ENCODE results near the gene ATP2B2.

ATP2B2 gene

GRCh38 chr3:10338591-10339353 is 166.6 kb downstream of the ATP2B2 start:
- DNase-seq (ENCODE audit: low spot score), result no peak

GRCh38 chr3:10338164-10338470 is 167.3 kb downstream of the ATP2B2 start:
- no peak overlapping the region for H2BK15ac ChIP-seq (ENCODE audit: low read length)
- no peaks in the 10 kb centered on the region for H3K36me3 ChIP-seq (replicated peaks in 1 of 2; ENCODE audit: control insufficient read depth in 2 of 2, insufficient read depth in 2 of 2, low read length in 2 of 2)
- H3K4ac ChIP-seq (ENCODE audit: low read length), result peak overlapping the region; percentile 67
- no peaks in the 10 kb centered on the region for H3K79me1 ChIP-seq (ENCODE audit: low read depth, low read length)
- peak overlapping the region; percentile 92 for H2AK5ac ChIP-seq (ENCODE audit: low read depth, low read length)
- H3K23ac ChIP-seq (ENCODE audit: low read depth, low read length, poor library complexity), result peak overlapping the region; percentile 71
- no peak overlapping the region for H3K27ac ChIP-seq (replicated peaks; ENCODE audit: low read length)
- H3K18ac ChIP-seq (ENCODE audit: low read length), result no peak overlapping the region
- peak overlapping the region; percentile 30 for H2BK120ac ChIP-seq (ENCODE audit: low read depth, low read length)
- no peak overlapping the region for H3K9ac ChIP-seq (ENCODE audit: low read depth, low read length, poor library complexity)
- no peak overlapping the region for H2BK5ac ChIP-seq (ENCODE audit: low read length)
- H4K91ac ChIP-seq (ENCODE audit: low read depth, low read length, poor library complexity), result no peak overlapping the region
- H3K14ac ChIP-seq (ENCODE audit: low read length), result peak overlapping the region; percentile 56
- H3K4me1 ChIP-seq (ENCODE audit: control insufficient read depth in 2 of 2, insufficient read depth in 1 of 2, low read depth in 1 of 2, low read length in 2 of 2), result peaks cover 4 to 6% of the 10 kb centered on the region in 2 donors
- no peak overlapping the region for H2BK12ac ChIP-seq (ENCODE audit: low read length)
- H3K9me3 ChIP-seq (replicated peaks in 1 of 2; ENCODE audit: control insufficient read depth in 2 of 2, insufficient read depth in 1 of 2, low read depth in 1 of 2, low read length in 2 of 2), result no peaks in the 10 kb centered on the region
- no CpG with 5 or more reads among the region's 16 CpGs for WGBS, 2 donors (ENCODE audit: extremely low coverage in 2 of 2, insufficient read length in 2 of 2, insufficient replicate concordance in 1 of 2)
- H3K4me2 ChIP-seq (ENCODE audit: insufficient read depth, low read length, poor library complexity, severe bottlenecking), result no peak overlapping the region
- no peak overlapping the region for H3K4me3 ChIP-seq (ENCODE audit: low read length in 2 of 2)
- peaks cover 0 to 33% (median 0%) of the 10 kb centered on the region in 3 experiments for H3K27me3 ChIP-seq (ENCODE audit: control insufficient read depth in 3 of 3, insufficient read depth in 3 of 3, low read depth in 1 of 3, low read length in 3 of 3)
- H2AFZ ChIP-seq (ENCODE audit: low read length), result no peak overlapping the region
- peak overlapping the region; percentile 43 for H4K8ac ChIP-seq (ENCODE audit: low read depth, low read length)
- no peak for DNase-seq (ENCODE audit: low spot score)

More at GRCh38 chr3:10338591-10339353, 166.6 kb downstream of the ATP2B2 start:
- H3K27me3 ChIP-seq (ENCODE audit: control insufficient read depth in 3 of 3, insufficient read depth in 3 of 3, low read depth in 1 of 3, low read length in 3 of 3), result peaks cover 0 to 27% (median 0%) of the 10 kb centered on the region in 3 experiments
- no peak overlapping the region for H3K4ac ChIP-seq (ENCODE audit: low read length)
- WGBS, 2 donors (ENCODE audit: extremely low coverage in 2 of 2, insufficient read length in 2 of 2, insufficient replicate concordance in 1 of 2), result no CpG with 5 or more reads among the region's 12 CpGs
- H3K9me3 ChIP-seq (replicated peaks in 1 of 2; ENCODE audit: control insufficient read depth in 2 of 2, insufficient read depth in 1 of 2, low read depth in 1 of 2, low read length in 2 of 2), result no peaks in the 10 kb centered on the region
- no peak overlapping the region for H3K9ac ChIP-seq (ENCODE audit: low read depth, low read length, poor library complexity)
- H2AFZ ChIP-seq (ENCODE audit: low read length), result peak overlapping the region; percentile 56
- H3K27ac ChIP-seq (replicated peaks; ENCODE audit: low read length), result no peak overlapping the region
- no peaks in the 10 kb centered on the region for H3K36me3 ChIP-seq (replicated peaks in 1 of 2; ENCODE audit: control insufficient read depth in 2 of 2, insufficient read depth in 2 of 2, low read length in 2 of 2)
- H3K14ac ChIP-seq (ENCODE audit: low read length), result peak overlapping the region; percentile 65
- H3K79me1 ChIP-seq (ENCODE audit: low read depth, low read length), result no peaks in the 10 kb centered on the region
- H2BK12ac ChIP-seq (ENCODE audit: low read length), result no peak overlapping the region
- peaks cover 4 to 6% of the 10 kb centered on the region in 2 donors for H3K4me1 ChIP-seq (ENCODE audit: control insufficient read depth in 2 of 2, insufficient read depth in 1 of 2, low read depth in 1 of 2, low read length in 2 of 2)
- no peak overlapping the region for H3K4me2 ChIP-seq (ENCODE audit: insufficient read depth, low read length, poor library complexity, severe bottlenecking)
- peak overlapping the region; percentile 53 for H3K23ac ChIP-seq (ENCODE audit: low read depth, low read length, poor library complexity)
- no peak overlapping the region for H3K4me3 ChIP-seq (ENCODE audit: low read length in 2 of 2)
- H2BK120ac ChIP-seq (ENCODE audit: low read depth, low read length), result no peak overlapping the region
- no peak overlapping the region for H2AK5ac ChIP-seq (ENCODE audit: low read depth, low read length)
- peak overlapping the region; percentile 9 for H4K8ac ChIP-seq (ENCODE audit: low read depth, low read length)
- H2BK15ac ChIP-seq (ENCODE audit: low read length), result no peak overlapping the region
- H2BK5ac ChIP-seq (ENCODE audit: low read length), result peak overlapping the region; percentile 36
- no peak overlapping the region for H4K91ac ChIP-seq (ENCODE audit: low read depth, low read length, poor library complexity)
- peak overlapping the region; percentile 36 for H3K18ac ChIP-seq (ENCODE audit: low read length)

- Histone ChIP-seq H3K79me1 (ENCODE audit: low read depth, low read length) (no peaks in the 10 kb centered on the region), H3K9ac (ENCODE audit: low read depth, low read length, poor library complexity) (peak overlapping the region; percentile 40), H3K23ac (ENCODE audit: low read depth, low read length, poor library complexity) (peak overlapping the region; percentile 71), H3K4me1 (ENCODE audit: control insufficient read depth in 2 of 2, insufficient read depth in 1 of 2, low read depth in 1 of 2, low read length in 2 of 2) (peaks cover 4 to 6% of the 10 kb centered on the region in 2 donors), H4K91ac (ENCODE audit: low read depth, low read length, poor library complexity) (no peak overlapping the region), H3K18ac (ENCODE audit: low read length) (peak overlapping the region; percentile 63), H4K8ac (ENCODE audit: low read depth, low read length) (peak overlapping the region; percentile 43), H3K4ac (ENCODE audit: low read length) (peak overlapping the region; percentile 67), H3K4me2 (ENCODE audit: insufficient read depth, low read length, poor library complexity, severe bottlenecking) (no peak overlapping the region), H3K14ac (ENCODE audit: low read length) (peak overlapping the region; percentile 17), H3K9me3 (replicated peaks in 1 of 2; ENCODE audit: control insufficient read depth in 2 of 2, insufficient read depth in 1 of 2, low read depth in 1 of 2, low read length in 2 of 2) (no peaks in the 10 kb centered on the region), H3K36me3 (replicated peaks in 1 of 2; ENCODE audit: control insufficient read depth in 2 of 2, insufficient read depth in 2 of 2, low read length in 2 of 2) (no peaks in the 10 kb centered on the region), H2BK15ac (ENCODE audit: low read length) (no peak overlapping the region), H2AFZ (ENCODE audit: low read length) (no peak overlapping the region), H2BK5ac (ENCODE audit: low read length) (peak overlapping the region; percentile 68), H3K4me3 (ENCODE audit: low read length in 2 of 2) (no peak overlapping the region), H2BK12ac (ENCODE audit: low read length) (peak overlapping the region; percentile 41), H2AK5ac (ENCODE audit: low read depth, low read length) (peak overlapping the region; percentile 92), H3K27me3 (ENCODE audit: control insufficient read depth in 3 of 3, insufficient read depth in 3 of 3, low read depth in 1 of 3, low read length in 3 of 3) (peaks cover 0 to 38% (median 0%) of the 10 kb centered on the region in 3 experiments), H2BK120ac (ENCODE audit: low read depth, low read length) (peak overlapping the region; percentile 30), H3K27ac (replicated peaks; ENCODE audit: low read length) (no peak overlapping the region)
- WGBS, 2 donors (ENCODE audit: extremely low coverage in 2 of 2, insufficient read length in 2 of 2, insufficient replicate concordance in 1 of 2), result no CpG with 5 or more reads among the region's 20 CpGs
- DNase-seq (ENCODE audit: low spot score), result no peak
Observed at GRCh38 chr3:10337323-10338163, 167.8 kb downstream of the ATP2B2 start.

GRCh38 chr3:10336761-10337160 is 168.6 kb downstream of the ATP2B2 start:
- Histone ChIP-seq H3K27me3 (ENCODE audit: control insufficient read depth in 3 of 3, insufficient read depth in 3 of 3, low read depth in 1 of 3, low read length in 3 of 3) (peaks cover 0 to 46% (median 0%) of the 10 kb centered on the region in 3 experiments), H3K4me2 (ENCODE audit: insufficient read depth, low read length, poor library complexity, severe bottlenecking) (no peak overlapping the region), H4K91ac (ENCODE audit: low read depth, low read length, poor library complexity) (no peak overlapping the region), H3K4ac (ENCODE audit: low read length) (no peak overlapping the region), H2AFZ (ENCODE audit: low read length) (no peak overlapping the region), H3K4me3 (ENCODE audit: low read length in 2 of 2) (no peak overlapping the region), H2BK15ac (ENCODE audit: low read length) (peak overlapping the region; percentile 30), H3K23ac (ENCODE audit: low read depth, low read length, poor library complexity) (no peak overlapping the region), H4K8ac (ENCODE audit: low read depth, low read length) (no peak overlapping the region), H3K9me3 (replicated peaks in 1 of 2; ENCODE audit: control insufficient read depth in 2 of 2, insufficient read depth in 1 of 2, low read depth in 1 of 2, low read length in 2 of 2) (no peaks in the 10 kb centered on the region), H3K36me3 (replicated peaks in 1 of 2; ENCODE audit: control insufficient read depth in 2 of 2, insufficient read depth in 2 of 2, low read length in 2 of 2) (no peaks in the 10 kb centered on the region), H3K18ac (ENCODE audit: low read length) (no peak overlapping the region), H2BK5ac (ENCODE audit: low read length) (peak overlapping the region; percentile 68), H3K4me1 (ENCODE audit: control insufficient read depth in 2 of 2, insufficient read depth in 1 of 2, low read depth in 1 of 2, low read length in 2 of 2) (peaks cover 4 to 6% of the 10 kb centered on the region in 2 donors), H3K79me1 (ENCODE audit: low read depth, low read length) (no peaks in the 10 kb centered on the region), H3K27ac (replicated peaks; ENCODE audit: low read length) (no peak overlapping the region), H2BK12ac (ENCODE audit: low read length) (no peak overlapping the region), H2AK5ac (ENCODE audit: low read depth, low read length) (peak overlapping the region; percentile 81), H3K14ac (ENCODE audit: low read length) (peak overlapping the region; percentile 17), H3K9ac (ENCODE audit: low read depth, low read length, poor library complexity) (no peak overlapping the region), H2BK120ac (ENCODE audit: low read depth, low read length) (no peak overlapping the region)
- WGBS, 2 donors (ENCODE audit: extremely low coverage in 2 of 2, insufficient read length in 2 of 2, insufficient replicate concordance in 1 of 2), result no CpG with 5 or more reads among the region's 11 CpGs
- DNase-seq (ENCODE audit: low spot score), result no peak
